ENCODE data around the gene KRTAP10-1. TPM values are rescaled to one million over a fixed set of nuclear protein-coding genes. Genes with fewer than 3 reads are reported as not detected.

The KRTAP10-1 gene
- total RNA-seq, 2 experiments from 2014 or later: 0.13 TPM; not detected in 1

DNA sequence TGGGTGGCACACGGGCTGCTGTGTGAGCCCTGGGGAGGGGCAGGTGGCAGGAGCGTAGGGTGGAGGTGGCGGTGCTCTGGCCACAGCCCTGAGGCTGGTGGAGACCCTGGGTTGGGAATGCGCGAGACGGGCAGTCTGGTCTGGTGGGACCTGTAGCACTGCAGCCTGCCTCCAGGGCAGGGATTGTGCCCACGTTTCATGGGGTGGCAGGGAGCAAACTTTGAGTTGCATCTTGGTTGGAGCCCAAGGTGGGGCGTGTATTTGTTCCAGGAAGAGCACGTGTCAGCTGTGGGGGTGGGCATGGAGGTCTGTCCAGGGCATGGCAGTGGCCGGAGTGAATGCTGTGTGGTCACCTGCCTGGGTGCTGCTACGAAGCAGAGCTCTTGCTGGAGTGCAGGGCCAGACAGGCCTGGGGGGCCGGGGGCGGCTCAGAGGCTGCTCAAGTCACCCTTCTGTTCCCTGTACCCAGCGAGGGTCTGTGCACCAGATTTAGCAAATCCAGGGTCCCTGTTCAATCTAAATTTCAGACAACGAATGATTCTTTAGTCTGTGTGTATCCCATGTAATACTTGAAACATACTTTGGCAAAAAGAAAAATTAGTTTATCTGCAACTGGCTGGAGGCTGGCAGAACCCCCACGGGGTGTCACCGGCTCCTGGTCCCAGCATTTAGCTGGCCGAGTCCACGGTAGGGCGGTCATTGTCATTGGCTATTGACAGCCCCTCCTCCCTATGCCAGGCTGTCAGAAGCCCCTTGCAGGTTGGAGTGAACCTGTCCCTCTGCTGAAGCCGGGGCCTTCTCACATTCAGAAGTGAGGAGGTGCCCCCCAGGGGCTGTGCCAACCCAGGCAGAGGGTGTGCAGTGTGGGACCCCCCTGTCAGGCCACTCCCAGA lies 27.3 kb downstream of the KRTAP10-1 start:
- CTCF ChIA-PET (ENCODE audit: unreplicated experiment): no interaction called here
- H3K4me1 ChIP-seq (ENCODE audit: insufficient read depth, low read length, poor library complexity, severe bottlenecking): no peaks in the 10 kb centered on the region
- H3K36me3 ChIP-seq (ENCODE audit: insufficient read depth, low read length): no peaks in the 10 kb centered on the region
- no peaks in the 10 kb centered on the region for H3K9me2 ChIP-seq (ENCODE audit: insufficient read depth, low read length)
- BruUV-seq (replicated peaks): no TSS peak
- H3K27ac ChIP-seq (ENCODE audit: low read depth, low read length, poor library complexity, severe bottlenecking): no peak overlapping the region
- no peak overlapping the region for H3K4me3 ChIP-seq (ENCODE audit: low read depth, low read length, poor library complexity, severe bottlenecking)
- TF ChIP-seq, protein P1, sequence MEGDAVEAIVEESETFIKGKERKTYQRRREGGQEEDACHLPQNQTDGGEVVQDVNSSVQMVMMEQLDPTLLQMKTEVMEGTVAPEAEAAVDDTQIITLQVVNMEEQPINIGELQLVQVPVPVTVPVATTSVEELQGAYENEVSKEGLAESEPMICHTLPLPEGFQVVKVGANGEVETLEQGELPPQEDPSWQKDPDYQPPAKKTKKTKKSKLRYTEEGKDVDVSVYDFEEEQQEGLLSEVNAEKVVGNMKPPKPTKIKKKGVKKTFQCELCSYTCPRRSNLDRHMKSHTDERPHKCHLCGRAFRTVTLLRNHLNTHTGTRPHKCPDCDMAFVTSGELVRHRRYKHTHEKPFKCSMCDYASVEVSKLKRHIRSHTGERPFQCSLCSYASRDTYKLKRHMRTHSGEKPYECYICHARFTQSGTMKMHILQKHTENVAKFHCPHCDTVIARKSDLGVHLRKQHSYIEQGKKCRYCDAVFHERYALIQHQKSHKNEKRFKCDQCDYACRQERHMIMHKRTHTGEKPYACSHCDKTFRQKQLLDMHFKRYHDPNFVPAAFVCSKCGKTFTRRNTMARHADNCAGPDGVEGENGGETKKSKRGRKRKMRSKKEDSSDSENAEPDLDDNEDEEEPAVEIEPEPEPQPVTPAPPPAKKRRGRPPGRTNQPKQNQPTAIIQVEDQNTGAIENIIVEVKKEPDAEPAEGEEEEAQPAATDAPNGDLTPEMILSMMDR (conservative IDR thresholded peaks at IDR 0.05; ENCODE audit: low read length): no peak
- TF ChIP-seq EZH2phosphoT487 (IDR thresholded peaks at IDR 0.05; ENCODE audit: borderline replicate concordance, low read depth, low read length): no peak
- DNase-seq (ENCODE audit: low spot score): no peak
- H3K4me2 ChIP-seq (ENCODE audit: low read length): no peak overlapping the region
- no peak overlapping the region for H2AFZ ChIP-seq (ENCODE audit: low read length)
- H3K79me2 ChIP-seq (ENCODE audit: insufficient read depth, low read depth, low read length): no peaks in the 10 kb centered on the region
- POLR2A ChIA-PET: no interaction called here
- H4K20me1 ChIP-seq (ENCODE audit: insufficient read depth, low read length): no peaks in the 10 kb centered on the region
- no peaks in the 10 kb centered on the region for H3K9me3 ChIP-seq (ENCODE audit: low read length)
- intact Hi-C loops (cut with micrococcal nuclease; ENCODE audit: unreplicated experiment): no loop called here

DNA sequence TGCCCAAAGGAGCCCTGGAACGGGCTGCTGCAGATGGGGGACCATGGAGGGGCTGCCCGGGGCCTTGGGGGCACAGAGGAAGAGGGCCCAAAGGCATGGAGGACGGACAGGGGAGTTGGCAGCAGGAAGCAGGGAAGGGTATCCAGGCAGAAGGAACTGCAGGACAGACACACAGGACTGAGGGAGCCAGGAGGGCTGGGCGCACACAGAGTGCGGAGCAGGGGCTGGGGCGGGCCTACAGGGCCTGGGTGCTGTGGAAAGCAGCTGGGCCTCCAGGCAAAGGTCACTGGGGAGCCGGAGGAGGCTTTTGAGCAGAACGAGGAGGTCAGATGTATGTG lies 28.1 kb downstream of the KRTAP10-1 start:
- no peaks in the 10 kb centered on the region for H3K36me3 ChIP-seq (ENCODE audit: insufficient read depth, low read length)
- H3K27ac ChIP-seq (ENCODE audit: low read depth, low read length, poor library complexity, severe bottlenecking): no peak overlapping the region
- intact Hi-C loops (cut with micrococcal nuclease; ENCODE audit: unreplicated experiment): no loop called here
- TF ChIP-seq, protein P1 (conservative IDR thresholded peaks at IDR 0.05; ENCODE audit: low read length): no peak
- TF ChIP-seq EZH2phosphoT487 (IDR thresholded peaks at IDR 0.05; ENCODE audit: borderline replicate concordance, low read depth, low read length): no peak
- POLR2A ChIA-PET: no interaction called here
- no peaks in the 10 kb centered on the region for H4K20me1 ChIP-seq (ENCODE audit: insufficient read depth, low read length)
- H3K9me2 ChIP-seq (ENCODE audit: insufficient read depth, low read length): no peaks in the 10 kb centered on the region
- CTCF ChIA-PET (ENCODE audit: unreplicated experiment): no interaction called here
- H3K4me3 ChIP-seq (ENCODE audit: low read depth, low read length, poor library complexity, severe bottlenecking): no peak overlapping the region
- no peak overlapping the region for H3K4me2 ChIP-seq (ENCODE audit: low read length)
- no peaks in the 10 kb centered on the region for H3K9me3 ChIP-seq (ENCODE audit: low read length)
- no peak overlapping the region for H2AFZ ChIP-seq (ENCODE audit: low read length)
- no peaks in the 10 kb centered on the region for H3K4me1 ChIP-seq (ENCODE audit: insufficient read depth, low read length, poor library complexity, severe bottlenecking)
- no peaks in the 10 kb centered on the region for H3K79me2 ChIP-seq (ENCODE audit: insufficient read depth, low read depth, low read length)
- BruUV-seq (replicated peaks): no TSS peak
- DNase-seq (ENCODE audit: low spot score): no peak

DNA sequence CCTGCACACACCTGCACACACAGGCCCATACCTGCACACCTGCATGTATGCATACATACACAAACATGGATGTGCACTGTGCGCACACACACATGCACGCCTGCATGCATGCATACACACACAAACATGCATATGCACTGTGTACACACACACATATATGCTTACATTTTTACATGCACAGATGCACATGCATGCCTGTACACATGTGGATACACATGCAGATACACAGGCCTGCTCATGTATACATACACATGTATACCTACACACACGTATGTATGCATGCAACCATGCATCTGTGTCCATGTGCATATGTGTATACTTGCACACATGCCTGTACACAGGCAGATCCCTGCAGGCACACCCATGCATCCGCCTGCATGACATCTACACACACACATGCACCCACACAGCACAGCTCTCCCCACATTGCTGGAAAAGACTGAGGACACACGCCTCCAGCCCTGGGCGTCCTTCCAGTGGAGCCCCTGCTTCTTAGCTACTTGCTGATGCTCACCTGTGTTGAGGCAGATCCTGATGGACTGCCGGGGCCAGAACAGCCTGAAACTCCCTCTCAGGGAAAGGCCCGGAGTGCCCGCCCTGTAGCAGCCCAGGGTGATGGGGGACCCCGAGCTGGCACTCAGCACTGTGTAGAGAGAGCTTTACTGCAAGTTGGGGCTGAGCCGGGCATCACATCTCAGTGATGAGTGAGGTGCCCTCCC lies 28.6 kb downstream of the KRTAP10-1 start:
- ChIA-PET POLR2A (no interaction called here), CTCF (ENCODE audit: unreplicated experiment) (no interaction called here)
- Histone ChIP-seq H2AFZ (ENCODE audit: low read length) (no peak overlapping the region), H3K36me3 (ENCODE audit: insufficient read depth, low read length) (no peaks in the 10 kb centered on the region), H3K4me2 (ENCODE audit: low read length) (no peak overlapping the region), H3K79me2 (ENCODE audit: insufficient read depth, low read depth, low read length) (no peaks in the 10 kb centered on the region), H3K9me3 (ENCODE audit: low read length) (no peaks in the 10 kb centered on the region), H3K9me2 (ENCODE audit: insufficient read depth, low read length) (no peaks in the 10 kb centered on the region), H3K4me1 (ENCODE audit: insufficient read depth, low read length, poor library complexity, severe bottlenecking) (no peaks in the 10 kb centered on the region), H3K27ac (ENCODE audit: low read depth, low read length, poor library complexity, severe bottlenecking) (no peak overlapping the region), H3K4me3 (ENCODE audit: low read depth, low read length, poor library complexity, severe bottlenecking) (no peak overlapping the region), H4K20me1 (ENCODE audit: insufficient read depth, low read length) (no peaks in the 10 kb centered on the region)
- intact Hi-C loops (cut with micrococcal nuclease; ENCODE audit: unreplicated experiment): no loop called here
- no peak for DNase-seq (ENCODE audit: low spot score)
- no TSS peak for BruUV-seq (replicated peaks)
- no peak for TF ChIP-seq EZH2phosphoT487 (IDR thresholded peaks at IDR 0.05; ENCODE audit: borderline replicate concordance, low read depth, low read length)
- TF ChIP-seq, protein P1 (conservative IDR thresholded peaks at IDR 0.05; ENCODE audit: low read length): no peak

All from OCI-LY7 (cell line).